ENCODE data around the gene LPCAT3.

Gene LPCAT3

GRCh38 chr12:6962285-6963015 lies 55.8 kb downstream of the LPCAT3 start:
- no peak for DNase-seq

GRCh38 chr12:6961695-6962284 lies 56.5 kb downstream of the LPCAT3 start:
- peak in 1 of 2 donors; percentile 52 for DNase-seq

DNA sequence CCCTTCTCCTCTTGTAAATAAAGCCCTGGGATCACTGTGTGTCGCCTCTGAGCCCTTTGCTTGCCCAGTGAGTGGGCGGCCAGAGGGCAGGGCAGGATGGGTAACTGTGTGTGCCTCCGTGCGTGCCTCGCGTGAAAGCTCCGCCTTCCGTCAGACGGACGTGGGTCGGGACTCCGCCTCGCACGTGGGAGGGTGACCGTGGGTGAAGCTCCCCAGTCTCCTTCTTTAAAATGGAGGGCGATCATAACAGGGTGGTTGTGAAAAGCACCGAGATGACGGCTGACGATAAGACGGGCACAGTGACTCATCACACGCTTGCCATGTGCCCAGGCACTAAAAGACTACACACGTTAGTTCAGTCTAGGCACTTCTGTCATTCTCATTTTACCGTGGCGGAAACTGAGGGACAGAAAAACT lies 57.0 kb downstream of the LPCAT3 start:
- peak; percentile 84 to 86 for DNase-seq

DNA sequence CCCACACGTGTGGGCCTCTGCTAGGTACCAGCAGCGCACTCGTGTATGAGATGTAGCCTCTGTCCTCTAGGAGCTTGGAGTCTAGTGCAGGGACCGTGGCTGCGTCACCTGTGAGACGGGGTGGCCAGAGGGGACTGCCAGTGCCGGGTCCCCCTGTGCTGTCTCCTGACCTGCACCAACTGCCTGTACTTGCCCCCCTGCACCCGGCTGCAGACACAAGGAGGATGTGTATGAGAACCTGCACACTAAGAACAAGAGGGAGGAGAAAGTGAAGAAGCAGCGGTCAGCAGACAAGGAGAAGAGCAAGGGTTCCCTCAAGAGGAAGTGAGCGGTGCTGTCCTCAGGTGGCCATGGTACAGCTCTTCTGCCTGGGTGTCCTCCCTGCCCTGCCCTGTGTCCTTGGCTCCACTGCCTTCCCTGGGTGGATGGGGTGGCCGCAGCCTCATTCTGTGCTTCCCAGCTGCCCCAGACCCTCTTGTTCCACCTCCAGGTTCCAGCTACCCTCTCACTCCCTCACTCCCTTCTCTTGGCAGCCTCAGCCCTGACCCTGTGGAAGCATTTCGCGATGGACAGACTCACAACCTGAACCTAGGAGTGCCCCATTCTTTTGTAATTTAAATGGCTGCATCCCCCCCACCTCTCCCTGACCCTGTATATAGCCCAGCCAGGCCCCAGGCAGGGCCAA lies 57.5 kb downstream of the LPCAT3 start:
- DNase-seq: no peak

DNA sequence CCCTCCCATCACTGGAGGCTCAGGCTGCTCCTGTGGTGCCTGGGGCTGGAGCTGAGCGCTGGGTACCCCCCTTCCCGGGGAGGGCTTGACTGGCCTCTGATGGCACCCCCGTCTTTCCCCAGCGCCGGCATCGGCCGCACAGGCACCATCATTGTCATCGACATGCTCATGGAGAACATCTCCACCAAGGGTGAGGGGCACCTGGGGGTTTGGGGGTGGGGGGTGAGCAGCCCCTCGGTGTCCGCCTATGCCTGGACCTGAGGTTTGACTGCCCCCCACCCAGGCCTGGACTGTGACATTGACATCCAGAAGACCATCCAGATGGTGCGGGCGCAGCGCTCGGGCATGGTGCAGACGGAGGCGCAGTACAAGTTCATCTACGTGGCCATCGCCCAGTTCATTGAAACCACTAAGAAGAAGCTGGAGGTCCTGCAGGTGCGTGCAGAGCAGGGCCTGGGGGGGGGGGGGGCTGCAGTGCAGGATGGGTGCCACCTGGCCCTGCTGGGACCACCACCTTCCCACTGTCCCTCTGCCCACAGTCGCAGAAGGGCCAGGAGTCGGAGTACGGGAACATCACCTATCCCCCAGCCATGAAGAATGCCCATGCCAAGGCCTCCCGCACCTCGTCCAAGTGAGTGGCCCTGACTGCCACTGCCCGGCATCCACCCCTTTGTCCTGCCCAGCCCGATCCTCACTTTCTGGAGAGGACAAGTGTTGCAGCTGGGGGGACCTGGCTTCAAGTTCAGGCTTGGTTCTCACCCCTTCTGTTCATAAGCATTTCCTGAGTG lies 58.3 kb downstream of the LPCAT3 start:
- DNase-seq: no peak

- peak in 1 of 2 donors; percentile 46 for DNase-seq
These were observed 59.0 kb downstream of the LPCAT3 start for GRCh38 chr12:6959058-6959804.

DNA sequence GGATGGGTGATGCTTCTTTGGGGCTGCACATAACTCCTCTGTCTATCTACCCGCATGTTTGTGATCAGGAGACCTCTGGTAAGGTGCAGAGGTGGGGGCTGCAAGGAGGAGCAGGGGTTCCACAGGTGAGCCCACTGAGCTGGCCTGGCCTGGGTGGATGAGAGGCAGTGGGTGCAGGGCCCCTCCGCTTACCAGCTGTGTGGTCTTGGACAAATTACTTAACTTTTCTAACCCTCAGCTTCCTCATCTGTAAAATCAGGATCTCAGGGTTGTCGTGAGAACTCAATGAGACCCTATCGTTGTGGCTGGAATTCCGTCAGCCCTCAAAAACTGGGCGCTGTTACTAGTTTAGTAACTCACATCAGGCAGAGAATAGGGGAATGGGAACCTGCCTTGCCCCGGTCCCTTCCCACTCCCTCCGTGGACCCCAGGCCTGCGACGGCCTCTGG lies 59.6 kb downstream of the LPCAT3 start:
- DNase-seq: no peak

GRCh38 chr12:6957741-6958608 lies 60.3 kb downstream of the LPCAT3 start:
- DNase-seq: no peak

DNA sequence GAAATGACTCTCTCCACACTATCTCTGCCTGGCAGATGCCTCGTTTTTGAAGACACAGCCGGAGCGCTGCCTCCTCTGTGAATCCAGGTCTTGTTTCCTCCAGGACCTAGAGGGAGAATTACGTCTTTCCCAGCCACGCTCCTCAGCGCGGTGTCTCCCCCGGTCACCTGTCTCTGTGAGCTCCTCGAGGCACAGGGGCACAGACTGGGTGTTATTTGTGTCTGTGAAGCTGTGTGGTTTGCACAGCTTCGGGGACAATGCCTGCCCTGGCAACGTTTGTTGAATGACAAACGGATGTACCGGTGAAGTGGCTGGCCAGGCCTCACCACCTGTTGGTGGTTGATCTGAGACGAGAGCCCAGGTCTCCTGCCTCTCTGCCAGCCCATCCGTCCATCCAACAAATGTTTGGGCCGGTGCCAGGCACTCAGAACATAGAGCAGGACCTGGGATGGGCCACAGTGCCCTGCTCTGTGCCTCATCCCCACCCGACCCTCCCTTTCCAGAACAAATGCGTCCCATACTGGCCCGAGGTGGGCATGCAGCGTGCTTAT lies 61.0 kb downstream of the LPCAT3 start:
- no peak for DNase-seq

DNA sequence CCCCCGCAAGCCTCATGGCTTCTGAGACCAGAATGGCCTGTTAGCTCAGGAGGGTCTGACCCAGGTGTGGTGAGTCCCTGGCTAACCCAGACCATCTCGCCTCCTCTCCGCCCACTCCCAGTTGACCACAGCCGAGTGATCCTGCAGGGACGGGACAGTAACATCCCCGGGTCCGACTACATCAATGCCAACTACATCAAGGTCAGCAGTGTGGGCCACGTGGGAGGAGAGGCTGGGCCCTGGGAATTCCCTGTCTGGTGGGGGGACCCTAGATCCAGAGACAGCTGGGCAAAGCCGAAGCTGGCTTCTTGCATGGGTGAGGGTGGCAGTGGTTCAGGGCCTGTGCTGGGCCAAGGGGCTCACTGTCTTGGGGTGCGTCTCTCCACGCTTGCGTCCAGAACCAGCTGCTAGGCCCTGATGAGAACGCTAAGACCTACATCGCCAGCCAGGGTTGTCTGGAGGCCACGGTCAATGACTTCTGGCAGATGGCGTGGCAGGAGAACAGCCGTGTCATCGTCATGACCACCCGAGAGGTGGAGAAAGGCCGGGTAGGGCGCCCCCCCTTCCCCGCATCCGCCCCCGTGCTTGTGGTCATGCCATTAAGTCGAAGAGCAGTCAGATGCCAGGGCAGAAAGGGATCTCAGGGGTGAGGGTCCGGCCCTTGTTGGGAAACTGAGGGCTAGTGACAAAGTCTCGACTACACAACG lies 62.1 kb downstream of the LPCAT3 start:
- no peak for DNase-seq

DNA sequence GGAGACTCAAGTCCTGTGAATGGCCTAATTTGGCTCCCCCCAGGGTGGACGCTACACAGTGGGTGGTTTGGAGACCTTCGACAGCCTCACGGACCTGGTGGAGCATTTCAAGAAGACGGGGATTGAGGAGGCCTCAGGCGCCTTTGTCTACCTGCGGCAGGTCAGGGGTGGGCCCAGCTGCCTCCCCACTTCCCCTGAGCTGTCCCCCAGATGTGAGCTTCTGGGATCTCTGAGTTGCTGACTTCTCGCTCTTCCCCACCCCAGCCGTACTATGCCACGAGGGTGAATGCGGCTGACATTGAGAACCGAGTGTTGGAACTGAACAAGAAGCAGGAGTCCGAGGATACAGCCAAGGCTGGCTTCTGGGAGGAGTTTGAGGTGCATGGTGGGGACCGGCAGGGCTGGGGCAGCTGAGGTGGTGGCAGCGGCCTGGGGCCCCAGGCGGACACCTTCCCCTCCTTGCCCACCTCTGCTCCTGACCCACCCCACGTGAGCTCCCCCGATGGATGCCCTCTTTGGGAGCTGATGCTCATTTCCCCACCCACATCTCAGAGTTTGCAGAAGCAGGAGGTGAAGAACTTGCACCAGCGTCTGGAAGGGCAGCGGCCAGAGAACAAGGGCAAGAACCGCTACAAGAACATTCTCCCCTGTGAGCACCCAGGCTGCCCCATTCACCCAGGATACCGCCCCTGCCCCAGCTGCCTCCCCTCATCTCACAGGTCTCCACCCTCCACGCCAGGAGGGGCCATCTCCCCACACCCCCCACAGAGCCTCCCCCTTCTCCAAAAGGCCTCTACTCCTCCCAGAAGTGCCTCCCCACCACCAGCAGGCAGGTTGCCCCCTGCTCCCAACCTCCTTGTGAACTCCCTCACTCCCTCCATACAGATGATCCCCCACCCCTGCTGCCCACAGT lies 62.9 kb downstream of the LPCAT3 start:
- no peak for DNase-seq

GRCh38 chr12:6954316-6955107 lies 63.8 kb downstream of the LPCAT3 start:
- no peak for DNase-seq

- peak; percentile 64 to 71 for DNase-seq
These were observed 64.6 kb downstream of the LPCAT3 start for GRCh38 chr12:6953442-6954315.

DNA sequence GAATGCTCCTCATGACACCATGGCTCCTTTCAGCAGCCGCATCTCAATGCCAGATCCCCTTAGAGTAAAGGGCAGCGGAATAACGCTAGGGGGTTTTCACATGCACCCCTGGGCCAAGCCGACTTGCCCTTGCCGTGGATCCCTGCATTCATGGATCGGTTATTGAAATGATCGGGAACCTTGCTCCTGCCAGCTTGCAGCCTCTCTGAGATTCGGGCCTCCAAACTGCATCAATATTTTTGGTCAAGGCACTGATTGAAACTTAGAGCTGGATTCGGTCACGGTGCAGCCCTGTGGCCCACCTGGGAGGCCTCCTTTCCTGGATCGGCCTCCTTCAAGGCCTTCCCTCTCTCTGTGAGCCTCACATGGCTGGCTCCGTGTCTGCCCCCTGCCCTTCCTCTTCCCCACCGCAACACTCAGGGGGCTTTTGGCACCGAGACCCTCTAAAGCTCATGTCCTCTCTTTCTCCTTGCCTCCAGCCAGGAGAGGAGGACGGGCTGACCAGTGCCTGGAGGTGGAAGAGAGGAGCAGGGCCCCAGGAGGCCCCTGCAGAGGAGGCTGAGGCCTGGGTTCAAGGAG lies 65.3 kb downstream of the LPCAT3 start:
- DNase-seq: no peak

- DNase-seq: no peak
These were observed 66.0 kb downstream of the LPCAT3 start for GRCh38 chr12:6952121-6952862.

DNA sequence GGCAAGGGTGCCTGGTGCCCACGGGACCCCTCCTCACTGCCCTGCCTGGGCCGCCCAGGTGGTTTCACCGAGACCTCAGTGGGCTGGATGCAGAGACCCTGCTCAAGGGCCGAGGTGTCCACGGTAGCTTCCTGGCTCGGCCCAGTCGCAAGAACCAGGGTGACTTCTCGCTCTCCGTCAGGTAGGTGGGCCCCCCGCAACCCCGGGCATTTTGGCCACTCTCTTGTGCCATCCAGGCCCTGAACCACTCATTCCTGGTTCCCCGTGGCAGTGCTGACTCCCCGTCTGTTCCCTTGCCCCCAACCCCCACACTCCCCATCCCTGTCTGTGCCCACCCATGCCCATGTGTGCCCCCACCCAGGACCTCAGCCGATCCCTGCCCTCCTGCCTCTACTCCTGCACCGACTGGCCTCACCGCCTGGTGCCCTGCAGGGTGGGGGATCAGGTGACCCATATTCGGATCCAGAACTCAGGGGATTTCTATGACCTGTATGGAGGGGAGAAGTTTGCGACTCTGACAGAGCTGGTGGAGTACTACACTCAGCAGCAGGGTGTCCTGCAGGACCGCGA lies 66.6 kb downstream of the LPCAT3 start:
- DNase-seq: no peak

Data from stimulated activated CD4-positive, alpha-beta T cell treated with anti-CD3 and anti-CD28 coated beads, Interleukin-2, amount 100 ng/mL, for 48 hours (primary cell).